ENCODE measurements around the gene ANOS1.

GRCh38 chrX:8688776-8689175 lies 43.2 kb downstream of the ANOS1 start:
- TF ChIP-seq ZFP3 (CRISPR knock-in tag; IDR thresholded peaks at IDR 0.05) (no peak), OSR1 (CRISPR knock-in tag; IDR thresholded peaks at IDR 0.05) (no peak), CSRNP3 (CRISPR knock-in tag; IDR thresholded peaks at IDR 0.05) (no peak), ZFP30 (CRISPR knock-in tag; IDR thresholded peaks at IDR 0.05) (no peak), PATZ1 (CRISPR knock-in tag; IDR thresholded peaks at IDR 0.05; ENCODE audit: borderline replicate concordance) (no peak), ESRRG (CRISPR knock-in tag; IDR thresholded peaks at IDR 0.05) (no peak), BACH2 (CRISPR knock-in tag; IDR thresholded peaks at IDR 0.05; ENCODE audit: borderline replicate concordance) (no peak), RARB (CRISPR knock-in tag; IDR thresholded peaks at IDR 0.05) (no peak), CSDC2 (CRISPR knock-in tag; IDR thresholded peaks at IDR 0.05) (no peak), TOX (CRISPR knock-in tag; IDR thresholded peaks at IDR 0.05; ENCODE audit: borderline replicate concordance) (no peak), CREB5 (CRISPR knock-in tag; IDR thresholded peaks at IDR 0.05; ENCODE audit: low read depth) (no peak), PPARA (CRISPR knock-in tag; IDR thresholded peaks at IDR 0.05; ENCODE audit: borderline replicate concordance) (no peak), ZC3H10 (CRISPR knock-in tag; IDR thresholded peaks at IDR 0.05) (no peak), ISL1 (CRISPR knock-in tag; IDR thresholded peaks at IDR 0.05) (no peak)

Measured in SK-N-SH treated with all-trans-retinoic acid at 6 μM for 48 hours (cell line).